GM21360 (cell line): ENCODE results near the gene LGR5.

Source experiments
- ATAC-seq: cut with Tn5 transposase; IDR thresholded peaks from one replicate; pipeline ENCODE4 v1.9.1; 2021; ENCODE audit warnings: mild to moderate bottlenecking, moderate library complexity; ENCODE audit not compliant: unreplicated experiment

LGR5 gene

GRCh38 chr12:71439613-71440344, at the start of gene LGR5:
LGR5 (plus strand) TSS chr12:71439798; CDS start chr12:71440081, 283 bp downstream.
- no peak for ATAC-seq

GRCh38 chr12:71392521-71393145, 47.0 kb upstream of the LGR5 start:
- ATAC-seq = peak; percentile 96

GRCh38 chr12:71393625-71394024, 46.0 kb upstream of the LGR5 start:
- ATAC-seq = no peak

- no peak for ATAC-seq
Observed at GRCh38 chr12:71397433-71397954, 42.1 kb upstream of the LGR5 start.

GRCh38 chr12:71399197-71399596, 40.4 kb upstream of the LGR5 start:
- ATAC-seq = no peak

GRCh38 chr12:71400481-71400880, 39.1 kb upstream of the LGR5 start:
- ATAC-seq = no peak

GRCh38 chr12:71405884-71406283, 33.7 kb upstream of the LGR5 start:
- no peak for ATAC-seq

GRCh38 chr12:71407732-71408131, 31.9 kb upstream of the LGR5 start:
- no peak for ATAC-seq

- no peak for ATAC-seq
Observed at GRCh38 chr12:71410844-71411243, 28.8 kb upstream of the LGR5 start.

GRCh38 chr12:71411635-71412034, 28.0 kb upstream of the LGR5 start:
- no peak for ATAC-seq

- peak; percentile 86 for ATAC-seq
Observed at GRCh38 chr12:71415336-71416231, 24.0 kb upstream of the LGR5 start.

- ATAC-seq = no peak
Observed at GRCh38 chr12:71417181-71417580, 22.4 kb upstream of the LGR5 start.

- ATAC-seq = no peak
Observed at GRCh38 chr12:71420775-71421406, 18.7 kb upstream of the LGR5 start.

GRCh38 chr12:71425568-71426299, 13.9 kb upstream of the LGR5 start:
- ATAC-seq = no peak

GRCh38 chr12:71426300-71427047, 13.1 kb upstream of the LGR5 start:
- ATAC-seq = no peak

GRCh38 chr12:71430756-71431155, 8.8 kb upstream of the LGR5 start:
- no peak for ATAC-seq

- ATAC-seq = no peak
Observed at GRCh38 chr12:71431991-71432390, 7.6 kb upstream of the LGR5 start.

GRCh38 chr12:71432936-71433335, 6.7 kb upstream of the LGR5 start:
- no peak for ATAC-seq

- ATAC-seq = no peak
Observed at GRCh38 chr12:71436696-71437095, 2.9 kb upstream of the LGR5 start.
